ENCODE measurements around the gene LRRC4.

The LRRC4 gene

DNA sequence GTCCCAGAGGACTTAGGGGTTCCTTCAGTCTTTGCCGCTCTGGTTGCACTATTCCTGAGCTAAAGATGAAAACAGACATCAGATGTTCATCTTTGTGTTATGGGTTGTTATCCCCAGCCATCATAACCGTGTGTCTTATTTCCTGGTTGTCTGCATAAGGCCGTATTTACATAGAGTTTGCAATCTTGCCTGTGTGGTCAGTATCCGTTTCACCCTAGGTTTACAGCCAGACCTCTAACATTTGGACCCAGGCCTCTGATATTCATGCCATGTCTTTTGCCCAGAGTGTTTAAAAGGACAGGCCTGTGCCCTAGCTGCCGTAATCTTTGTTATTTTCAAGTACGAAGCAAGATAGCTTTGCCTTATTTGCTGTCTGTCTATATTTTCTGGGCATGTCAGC is 26.6 kb downstream of the LRRC4 start:
- no peak for DNase-seq

GRCh38 chr7:128003787-128004186 is 27.4 kb downstream of the LRRC4 start:
- no peak for DNase-seq

DNA sequence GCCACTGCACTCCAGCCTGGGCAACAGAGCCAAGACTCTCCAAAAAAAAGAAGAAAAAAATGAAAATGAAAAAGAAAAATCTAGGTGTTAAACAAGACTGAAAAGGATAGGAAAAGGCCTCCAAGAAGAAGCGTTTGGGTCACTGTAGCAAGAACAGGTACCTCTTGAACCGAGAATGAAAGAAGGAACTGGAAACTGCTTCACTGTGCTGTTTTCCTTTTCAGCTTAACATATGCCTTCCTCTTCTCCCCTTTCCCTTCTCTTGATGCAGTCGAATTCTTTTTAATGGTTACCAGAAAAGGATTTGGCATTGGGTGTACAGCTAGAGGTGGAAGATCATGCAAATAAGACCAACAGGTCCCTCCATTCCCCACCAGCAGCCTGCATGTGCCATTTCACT is 28.1 kb downstream of the LRRC4 start:
- DNase-seq: no peak

- no peak for DNase-seq
Observed at GRCh38 chr7:128000854-128001265, 30.4 kb downstream of the LRRC4 start.

GRCh38 chr7:128000048-128000447 is 31.2 kb downstream of the LRRC4 start:
- DNase-seq: no peak

DNA sequence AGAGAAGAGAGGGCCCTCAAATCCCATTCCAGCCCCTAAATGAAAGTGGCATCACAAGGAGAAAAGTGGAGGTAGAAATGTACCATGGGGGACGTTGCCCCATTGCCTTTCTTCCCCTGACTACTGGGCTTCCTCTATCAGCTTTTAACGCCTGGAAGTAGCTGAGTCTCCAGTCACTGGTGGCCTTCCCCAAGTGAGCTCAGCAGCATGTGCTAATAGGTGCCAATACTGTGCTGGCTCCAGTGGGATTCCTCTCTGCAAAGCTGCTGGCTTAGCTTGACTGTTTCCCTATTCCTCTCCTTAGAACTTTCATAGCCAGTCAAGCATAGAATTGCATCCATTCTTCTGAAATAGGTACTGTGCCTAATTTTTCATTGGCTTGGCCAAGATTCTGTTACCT is 32.6 kb downstream of the LRRC4 start:
- no peak for DNase-seq

- DNase-seq: no peak
Observed at GRCh38 chr7:127997226-127997922, 33.9 kb downstream of the LRRC4 start.

- no peak for DNase-seq
Observed at GRCh38 chr7:127996253-127997071, 34.8 kb downstream of the LRRC4 start.

DNA sequence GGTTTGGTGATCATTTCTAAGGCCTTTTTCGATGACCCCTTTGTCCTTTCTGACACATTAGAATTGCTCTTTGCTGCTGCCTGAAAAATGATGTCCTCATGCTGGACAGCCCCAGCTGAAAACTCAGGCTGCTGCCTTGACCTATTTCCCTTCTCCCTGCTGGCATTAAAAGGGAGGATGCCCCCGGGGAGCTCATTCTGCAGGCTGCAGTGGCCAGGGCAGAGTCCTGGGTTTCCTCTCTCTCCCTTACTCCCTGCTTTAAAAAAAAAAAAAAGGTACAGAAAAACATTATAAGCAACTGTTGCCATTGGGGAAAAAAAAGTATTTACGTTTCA is 35.4 kb downstream of the LRRC4 start:
- no peak for DNase-seq

DNA sequence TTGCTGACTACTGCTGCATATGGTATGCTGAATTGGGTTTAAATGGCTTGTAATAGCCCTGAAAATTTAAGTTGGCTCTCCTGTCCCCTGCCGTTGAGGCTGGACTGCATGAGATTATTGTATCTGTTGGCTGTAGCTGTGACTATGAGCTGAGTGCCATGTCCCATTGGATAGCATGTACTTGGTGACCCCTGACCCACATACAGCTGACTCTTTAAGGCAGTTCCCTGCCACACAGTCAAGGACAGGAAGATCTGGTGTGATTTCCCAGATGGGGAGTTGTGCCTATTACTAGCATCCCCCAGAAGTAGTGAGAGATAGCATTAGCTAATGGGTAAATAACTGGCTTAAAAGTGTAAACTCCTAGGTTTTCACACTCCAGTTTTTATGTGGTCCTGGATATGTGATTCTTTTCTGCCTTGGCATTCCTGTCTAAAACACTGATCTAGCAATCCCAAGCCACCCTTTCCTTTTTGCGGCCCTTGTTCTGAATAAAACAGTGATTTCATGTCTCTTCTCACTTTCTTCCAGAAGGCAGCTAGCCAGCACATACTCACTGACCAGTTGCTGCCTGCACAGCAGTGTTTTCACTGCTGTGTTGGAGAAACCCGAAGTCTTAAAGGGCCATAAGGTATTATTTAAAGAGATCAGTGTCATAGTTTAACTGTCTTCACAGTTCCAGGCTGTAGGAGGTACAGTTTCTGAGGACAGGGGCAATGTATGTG is 35.9 kb downstream of the LRRC4 start:
- no peak for DNase-seq

GRCh38 chr7:127993987-127994386 is 37.2 kb downstream of the LRRC4 start:
- DNase-seq: no peak

- no peak for DNase-seq
Observed at GRCh38 chr7:127993317-127993716, 37.9 kb downstream of the LRRC4 start.

GRCh38 chr7:127988751-127989150 is 42.5 kb downstream of the LRRC4 start:
- DNase-seq: no peak

DNA sequence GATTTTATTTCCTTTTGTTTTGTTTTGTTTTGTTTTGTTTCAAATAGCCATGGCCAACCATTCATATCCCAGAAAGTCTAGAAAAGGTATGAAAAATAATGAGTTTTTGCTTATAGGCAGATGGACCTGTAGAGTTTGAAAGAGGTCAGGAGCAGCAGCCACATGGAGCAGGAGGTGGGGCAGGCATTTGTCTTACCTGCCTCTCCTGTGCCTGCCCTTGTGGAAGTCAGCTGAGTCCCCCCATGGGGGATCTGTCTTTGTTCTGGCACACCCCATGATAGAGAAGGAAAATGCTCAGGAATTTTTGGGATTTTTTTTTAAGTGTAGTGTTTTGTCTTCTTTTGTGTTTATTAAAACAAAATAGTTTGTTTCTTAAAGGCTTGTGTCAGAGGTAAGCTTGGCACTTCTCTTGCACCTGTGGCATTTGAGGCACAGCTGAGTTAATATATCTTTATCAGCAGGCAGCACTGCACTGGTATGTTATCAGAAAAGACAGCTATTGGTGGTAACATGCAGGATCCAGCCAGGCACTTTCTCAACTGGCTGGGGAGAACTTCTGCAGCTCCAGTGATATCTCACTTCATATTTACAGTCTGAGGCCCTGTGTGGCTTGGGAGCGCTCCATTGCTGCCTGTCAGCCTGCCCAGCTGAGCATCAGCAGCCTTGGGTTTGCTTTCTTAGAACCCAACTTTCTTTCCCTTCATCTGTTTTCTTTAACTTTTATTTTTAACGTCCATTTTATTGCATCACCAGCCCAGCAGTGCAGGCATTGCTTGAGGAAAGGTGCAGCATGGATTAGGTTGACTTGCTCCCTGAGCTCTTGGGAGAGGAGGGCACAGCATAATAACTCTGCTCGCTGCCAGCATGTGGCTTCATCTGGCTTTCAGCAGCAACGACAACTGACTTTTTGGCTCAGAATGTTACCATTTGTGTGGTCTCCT is 44.4 kb downstream of the LRRC4 start:
- no peak for DNase-seq

GRCh38 chr7:127983804-127984332 is 47.4 kb downstream of the LRRC4 start:
- DNase-seq: no peak

- no peak for DNase-seq
Observed at GRCh38 chr7:127981965-127982364, 49.3 kb downstream of the LRRC4 start.

GRCh38 chr7:127980901-127981300 is 50.3 kb downstream of the LRRC4 start:
- no peak for DNase-seq

GRCh38 chr7:127979728-127980126 is 51.5 kb downstream of the LRRC4 start:
- no peak for DNase-seq

- DNase-seq: no peak
Observed at GRCh38 chr7:127979113-127979727, 52.0 kb downstream of the LRRC4 start.

- no peak for DNase-seq
Observed at GRCh38 chr7:127978421-127978820, 52.8 kb downstream of the LRRC4 start.
